Liver (tissue), 9 donors: ENCODE data around the gene UBALD2. TPM values are rescaled to one million over a fixed set of nuclear protein-coding genes. Genes with fewer than 3 reads are reported as not detected.

Experiments used
- DNase-seq: peaks from one replicate; pipeline ENCODE4 v3.0.0-alpha.2; 2017; ENCODE audit warnings: low spot score
- H3K27ac ChIP-seq, 2 donors: one replicate each; pipeline ENCODE4 v1.7.0; 2013; ENCODE audit warnings: inconsistent platforms in 2 of 2, low read length in 2 of 2, control low read depth in 1 of 2, low read depth in 1 of 2, mild to moderate bottlenecking in 1 of 2
- H3K27me3 ChIP-seq, 4 donors: one replicate each; pipeline versions ENCODE4 v1.6.1 to v1.7.0; 2013; ENCODE audit warnings: low read length in 3 of 4, inconsistent platforms in 1 of 4, mild to moderate bottlenecking in 1 of 4, moderate library complexity in 1 of 4; ENCODE audit not compliant: control insufficient read depth in 4 of 4, insufficient read depth in 4 of 4
- H3K36me3 ChIP-seq, 4 donors: one replicate each; pipeline versions ENCODE4 v1.6.1 to v1.7.0; 2013; ENCODE audit warnings: low read length in 3 of 4, mild to moderate bottlenecking in 3 of 4, low read depth in 1 of 4, moderate library complexity in 1 of 4; ENCODE audit not compliant: control insufficient read depth in 4 of 4, insufficient read depth in 3 of 4
- H3K4me1 ChIP-seq, 4 donors: one replicate each; pipeline versions ENCODE4 v1.6.1 to v1.7.0; 2013; ENCODE audit warnings: low read length in 3 of 4, mild to moderate bottlenecking in 3 of 4, moderate library complexity in 1 of 4; ENCODE audit not compliant: control insufficient read depth in 4 of 4, insufficient read depth in 4 of 4
- H3K4me3 ChIP-seq, 3 donors: one replicate each; pipeline versions ENCODE4 v1.6.1 to v1.7.0; 2013; ENCODE audit warnings: low read length in 3 of 3, control low read depth in 1 of 3, low read depth in 1 of 3, mild to moderate bottlenecking in 1 of 3
- H3K9ac ChIP-seq, 2 donors: one replicate each; pipeline ENCODE4 v1.7.0; 2013; ENCODE audit warnings: low read length in 2 of 2, mild to moderate bottlenecking in 2 of 2, moderate library complexity in 2 of 2, control low read depth in 1 of 2, low read depth in 1 of 2
- H3K9me3 ChIP-seq, 4 donors: one replicate each; pipeline versions ENCODE4 v1.6.1 to v1.7.0; 2013; ENCODE audit warnings: low read length in 3 of 4; ENCODE audit not compliant: control insufficient read depth in 4 of 4
- ATF3 ChIP-seq: IDR thresholded peaks from 2 replicates; pipeline ENCODE4 v1.6.1; 2016; ENCODE audit warnings: antibody characterized with exemption
- CTCF ChIP-seq: fragments of 150-350 bp; IDR thresholded peaks from 2 replicates; pipeline ENCODE4 v1.5.1; 2017; ENCODE audit warnings: improper control_type of control experiment, low read depth, low read length; ENCODE audit not compliant: missing input control
- EGR1 ChIP-seq, 2 donors: IDR thresholded peaks; 2 replicates each; pipeline ENCODE4 v1.6.1; 2016 to 2018; ENCODE audit warnings: antibody characterized with exemption in 2 of 2, low read depth in 2 of 2
- FOXA1 ChIP-seq: IDR thresholded peaks from 2 replicates; pipeline ENCODE4 v1.6.1; 2016; ENCODE audit warnings: antibody characterized with exemption
- GABPA ChIP-seq, 2 donors: IDR thresholded peaks in 1 of 2; conservative IDR thresholded peaks in 1 of 2; 2 replicates each; pipeline ENCODE4 v1.6.1; 2016; ENCODE audit warnings: antibody characterized with exemption in 2 of 2, mild to moderate bottlenecking in 1 of 2, moderate library complexity in 1 of 2
- HNF4A ChIP-seq, 2 donors: conservative IDR thresholded peaks; 2 replicates each; pipeline ENCODE4 v1.6.1; 2016; ENCODE audit warnings: antibody characterized with exemption in 2 of 2, mild to moderate bottlenecking in 2 of 2
- HNF4G ChIP-seq: IDR thresholded peaks from 2 replicates; pipeline ENCODE4 v1.6.1; 2016; ENCODE audit warnings: antibody characterized with exemption
- MAX ChIP-seq: IDR thresholded peaks from 2 replicates; pipeline ENCODE4 v1.6.1; 2016; ENCODE audit warnings: antibody characterized with exemption
- NR2F2 ChIP-seq: IDR thresholded peaks from 2 replicates; pipeline ENCODE4 v1.6.1; 2016; ENCODE audit warnings: antibody characterized with exemption
- RAD21 ChIP-seq, 2 donors: IDR thresholded peaks; 2 replicates each; pipeline ENCODE4 v1.6.1; 2016; ENCODE audit warnings: antibody characterized with exemption in 2 of 2, mild to moderate bottlenecking in 2 of 2
- SP1 ChIP-seq: IDR thresholded peaks from 2 replicates; pipeline ENCODE4 v1.6.1; 2018; ENCODE audit warnings: antibody characterized with exemption, mild to moderate bottlenecking
- TAF1 ChIP-seq: conservative IDR thresholded peaks from 2 replicates; pipeline ENCODE4 v1.6.1; 2016; ENCODE audit warnings: antibody characterized with exemption, mild to moderate bottlenecking
- YY1 ChIP-seq: IDR thresholded peaks from 2 replicates; pipeline ENCODE4 v1.6.1; 2016; ENCODE audit warnings: antibody characterized with exemption, mild to moderate bottlenecking
- ZBTB33 ChIP-seq: IDR thresholded peaks from 2 replicates; pipeline ENCODE4 v1.6.1; 2016; ENCODE audit warnings: antibody characterized with exemption
- WGBS: extraction: QIAGEN DNeasy Blood & Tissue Kit; methylation state at CpG from one replicate; pipeline ENCODE4 v1.1.7; 2013; 5-methylcytosine and 5-hydroxymethylcytosine counted together
- polyA plus RNA-seq, 2 donors: library from polyadenylated mRNA; stranded (reverse) in 1 of 2; unstranded in 1 of 2; fragments of 200-250 nt in 1 of 2; fragments of >200 nt in 1 of 2; fragmentation: Nextera tagmentation in 1 of 2; extraction: Ambion mirVana in 1 of 2; gene quantifications; one replicate each; pipeline versions ENCODE4 v1.2.1 to v1.2.3, GENCODE V29; 2013 to 2015
- total RNA-seq, 2 donors: library from RNA; depleted of rRNA; stranded (reverse); fragments of >200 nt; gene quantifications; one replicate each; pipeline ENCODE4 v1.2.3, GENCODE V29; 2014
- donor health status: healthy.
- donor health status: healthy.
- donor health status: healthy.
- donor health status: healthy.
- donor health status: healthy.

The UBALD2 gene
- total and polyA plus RNA-seq, 4 donors, result 1.4 to 6.5 (median 3.6) TPM

- Histone ChIP-seq H3K27me3 (no peaks in the 10 kb centered on the region), H3K9ac (no peak overlapping the region), H3K36me3 (no peaks in the 10 kb centered on the region), H3K27ac (no peak overlapping the region), H3K4me3 (no peak overlapping the region), H3K9me3 (no peaks in the 10 kb centered on the region), H3K4me1 (peaks cover 1 to 11% (median 6%) of the 10 kb centered on the region in 4 donors)
- no peak for TF ChIP-seq HNF4G
- no peak for TF ChIP-seq ATF3
- TF ChIP-seq RAD21 (IDR thresholded peaks at IDR 0.05), result peak in 1 of 2 donors; percentile 4
- TF ChIP-seq GABPA (IDR thresholded peaks at IDR 0.05 in 1 of 2, conservative IDR thresholded peaks at IDR 0.05 in 1 of 2), result no peak
- TF ChIP-seq YY1, result no peak
- no peak for TF ChIP-seq ZBTB33
- WGBS, result 75% methylated on average over 11 of the region's 11 CpGs
- DNase-seq, result no peak
These were observed 16.9 kb upstream of the UBALD2 start for GRCh38 chr17:76248013-76248782.

- no peak overlapping the region for H3K27ac ChIP-seq
- DNase-seq, result no peak
- peaks cover 1 to 11% (median 6%) of the 10 kb centered on the region in 4 donors for H3K4me1 ChIP-seq
- H3K9me3 ChIP-seq, result no peaks in the 10 kb centered on the region
- 94% methylated on average over 6 of the region's 6 CpGs for WGBS
- H3K4me3 ChIP-seq, result no peak overlapping the region
- H3K27me3 ChIP-seq, result no peaks in the 10 kb centered on the region
- H3K9ac ChIP-seq, result no peak overlapping the region
- no peaks in the 10 kb centered on the region for H3K36me3 ChIP-seq
- TF ChIP-seq EGR1 (IDR thresholded peaks at IDR 0.05; ENCODE audit: low read depth in 2 of 2), result no peak
- TF ChIP-seq HNF4A (conservative IDR thresholded peaks at IDR 0.05), result no peak
- no peak for TF ChIP-seq ATF3
- TF ChIP-seq YY1, result no peak
- TF ChIP-seq SP1, result no peak
- TF ChIP-seq FOXA1, result no peak
- no peak for TF ChIP-seq GABPA (IDR thresholded peaks at IDR 0.05 in 1 of 2, conservative IDR thresholded peaks at IDR 0.05 in 1 of 2)
- no peak for TF ChIP-seq MAX
- TF ChIP-seq NR2F2, result no peak
- TF ChIP-seq TAF1, result no peak
- TF ChIP-seq CTCF, result no peak
These were observed 15.0 kb upstream of the UBALD2 start for GRCh38 chr17:76250141-76250540.
